Activated CD4-positive, alpha-beta T cell treated with anti-CD3 and anti-CD28 coated beads, Interleukin-2, amount 50 U/mL, for 16 hours (primary cell): ENCODE data around the gene HILPDA.
"Not testable (repeated sequence)": the region's sequence is repeated elsewhere in the genome, so short reads cannot be mapped to it uniquely, and the experiment has no call there.

Experiments used
- DNase-seq: peaks from one replicate; pipeline ENCODE4 v3.0.0-alpha.2; 2020

HILPDA gene

DNA sequence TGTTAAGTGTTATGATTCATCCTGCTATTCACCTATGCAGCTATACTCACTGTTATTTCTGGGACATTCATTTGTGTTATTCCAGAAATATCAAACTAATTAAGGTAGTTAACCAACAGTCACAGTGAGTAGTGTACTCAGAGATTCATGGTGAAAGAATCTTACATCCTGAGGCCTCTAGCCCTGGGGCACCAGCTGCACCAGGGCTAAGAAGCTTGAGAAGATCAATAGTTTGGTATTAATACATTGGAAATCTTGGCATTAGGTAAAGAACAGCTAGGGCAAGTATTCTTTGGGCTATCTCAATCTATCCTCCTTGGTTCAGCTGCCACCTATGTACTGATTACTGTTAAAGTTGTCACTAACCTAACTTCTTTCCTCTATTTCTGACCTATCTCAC lies 11.2 kb downstream of the HILPDA start:
- not testable (repeated sequence) for DNase-seq

DNA sequence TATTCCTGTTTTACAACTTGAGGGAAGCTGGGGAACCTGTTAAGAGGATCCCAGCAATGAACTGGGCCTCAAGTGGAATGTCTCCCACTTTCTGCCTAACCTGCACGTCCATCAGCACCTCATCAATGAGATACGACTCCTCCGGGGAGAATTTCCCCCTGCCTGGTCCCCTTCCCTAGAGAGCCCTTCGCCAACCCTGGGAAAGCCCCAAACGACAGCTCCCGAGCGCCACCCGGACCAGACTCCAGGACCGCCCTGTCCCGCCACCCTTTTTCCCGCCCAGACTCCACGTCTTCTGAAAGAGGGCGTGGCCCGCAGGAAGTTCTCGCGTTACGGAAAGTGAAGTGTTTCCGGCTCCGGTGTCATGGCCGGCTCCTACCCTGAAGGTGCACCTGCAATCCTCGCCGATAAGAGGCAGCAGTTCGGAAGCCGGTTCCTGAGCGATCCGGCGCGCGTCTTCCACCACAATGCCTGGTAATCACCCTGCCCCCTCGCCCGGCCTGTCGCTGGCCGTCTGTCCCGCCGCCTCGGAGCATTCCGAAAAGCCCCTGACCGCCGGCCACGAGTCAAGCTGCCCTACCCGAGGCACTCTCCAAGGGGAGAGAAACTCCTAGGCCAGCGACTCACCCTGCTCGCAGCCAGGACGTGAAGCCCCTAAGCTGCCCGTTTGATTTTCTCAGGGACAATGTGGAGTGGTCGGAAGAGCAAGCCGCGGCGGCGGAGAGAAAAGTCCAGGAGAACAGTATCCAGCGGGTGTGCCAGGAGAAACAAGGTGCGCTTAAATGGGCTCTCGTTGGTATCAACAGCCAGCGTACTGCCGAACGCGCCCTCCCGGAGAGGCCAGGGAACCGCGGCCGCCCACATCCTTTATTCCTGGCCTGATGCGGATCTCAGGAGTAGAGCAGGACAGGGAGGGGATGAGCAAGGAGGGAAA lies 21.0 kb downstream of the HILPDA start, which contains the start of gene METTL2B:
Gene METTL2B, plus strand, starts transcription at position 347 of the 934 bp plus-strand sequence. Its CDS starts 18 bp downstream, at position 365.
- DNase-seq: peak; percentile 97

DNA sequence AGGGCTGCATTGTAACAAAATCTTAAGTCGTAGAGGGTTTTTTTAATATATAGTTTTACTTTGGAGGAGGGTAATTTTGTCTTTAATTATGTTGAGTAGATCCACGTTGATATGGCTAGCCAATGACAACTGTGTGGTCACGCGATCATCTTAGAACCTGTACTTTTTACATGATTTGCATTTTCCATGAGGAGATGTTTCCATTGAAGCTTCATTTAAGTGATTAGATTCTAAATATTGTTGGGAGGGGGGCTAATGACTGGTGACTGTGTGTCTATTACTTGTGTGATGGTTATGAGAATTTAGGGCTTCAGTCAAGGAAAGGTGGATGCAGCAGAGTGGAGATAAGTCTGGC lies 21.6 kb downstream of the HILPDA start:
- DNase-seq: not testable (repeated sequence)

DNA sequence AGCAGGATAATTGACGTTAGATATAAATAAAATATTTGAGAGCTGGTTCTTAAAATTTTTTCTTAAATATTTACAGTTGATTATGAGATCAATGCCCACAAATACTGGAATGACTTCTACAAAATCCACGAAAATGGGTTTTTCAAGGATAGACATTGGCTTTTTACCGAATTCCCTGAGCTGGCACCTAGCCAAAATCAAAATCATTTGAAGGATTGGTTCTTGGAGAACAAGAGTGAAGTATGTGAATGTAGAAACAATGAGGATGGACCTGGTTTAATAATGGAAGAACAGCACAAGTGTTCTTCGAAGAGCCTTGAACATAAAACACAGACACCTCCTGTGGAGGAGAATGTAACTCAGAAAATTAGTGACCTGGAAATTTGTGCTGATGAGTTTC lies 23.4 kb downstream of the HILPDA start:
- DNase-seq: not testable (repeated sequence)

DNA sequence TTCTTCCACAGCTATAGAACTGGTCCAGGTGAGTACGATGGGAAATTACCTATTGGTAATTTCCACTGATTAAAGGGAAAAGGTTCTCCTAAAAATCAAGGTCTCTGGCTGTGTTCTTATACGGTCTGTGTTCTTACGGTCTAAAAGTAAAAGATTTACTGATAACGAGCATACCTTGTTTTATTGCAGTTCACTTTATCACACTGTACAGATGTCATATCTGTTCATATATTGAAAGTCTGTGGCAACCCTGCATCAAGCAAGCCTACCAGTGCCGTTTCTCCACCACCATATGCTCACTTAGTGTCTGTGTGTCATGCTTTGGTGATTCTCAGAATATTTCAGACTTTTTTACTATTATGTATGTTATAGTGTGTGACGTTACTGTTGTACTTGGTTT lies 32.5 kb downstream of the HILPDA start:
- not testable (repeated sequence) for DNase-seq

DNA sequence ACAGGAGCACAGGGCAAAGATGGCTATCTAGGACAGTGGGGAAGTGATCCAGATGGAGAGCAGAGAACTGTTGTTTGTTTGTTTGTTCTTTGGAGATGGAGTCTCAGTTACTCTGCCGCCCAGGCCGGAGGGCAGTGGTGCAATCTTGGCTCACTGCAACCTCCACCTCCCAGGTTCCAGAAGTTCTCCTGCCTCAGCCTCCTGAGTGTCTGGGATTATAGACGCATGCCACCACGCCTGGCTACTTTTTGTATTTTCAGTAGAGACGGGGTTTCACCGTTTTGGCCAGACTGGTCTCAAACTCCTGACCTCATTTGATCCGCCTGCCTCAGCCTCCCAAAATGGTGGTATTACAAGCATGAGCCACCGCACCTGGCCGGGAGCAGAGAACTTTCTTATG lies 41.7 kb downstream of the HILPDA start:
- DNase-seq: no peak

DNA sequence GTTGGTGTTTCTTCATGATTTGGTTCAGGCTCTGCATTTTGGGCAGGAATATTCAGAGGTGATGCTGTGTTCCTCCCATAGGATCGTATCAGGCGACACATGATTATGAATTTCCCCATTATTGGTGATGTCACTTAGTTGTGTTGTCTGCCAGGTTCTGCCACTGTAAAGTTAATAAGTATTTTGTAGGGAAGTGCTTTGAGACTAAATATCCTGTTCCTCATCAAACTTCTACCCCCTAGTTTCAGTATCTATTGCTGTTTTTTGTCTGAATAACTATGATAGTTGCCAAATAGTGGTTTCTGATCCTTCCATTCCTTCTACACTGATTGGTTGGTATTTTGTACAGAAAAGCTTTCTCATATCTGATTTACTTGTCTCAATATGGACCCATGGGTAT lies 49.7 kb downstream of the HILPDA start:
- DNase-seq: not testable (repeated sequence)

DNA sequence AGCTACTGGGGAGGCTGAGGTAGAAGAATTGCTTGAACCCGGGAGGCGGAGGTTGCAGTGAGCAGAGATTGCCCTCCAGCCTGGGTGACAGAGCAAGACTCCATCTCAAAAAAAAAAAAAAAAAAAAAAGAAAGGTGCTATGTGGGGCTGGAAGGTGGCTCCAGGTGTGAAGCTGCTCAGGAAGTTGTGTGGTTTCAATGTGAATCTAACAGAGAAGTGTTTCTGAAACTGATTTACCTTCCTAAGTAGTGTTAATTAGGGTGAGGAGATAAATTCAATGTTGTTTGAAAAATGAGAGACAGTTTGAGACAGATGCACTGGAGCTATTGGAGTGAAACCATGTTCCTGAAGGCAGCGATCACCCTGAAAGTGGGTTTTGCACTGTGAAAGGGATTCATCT lies 51.1 kb downstream of the HILPDA start:
- not testable (repeated sequence) for DNase-seq

DNA sequence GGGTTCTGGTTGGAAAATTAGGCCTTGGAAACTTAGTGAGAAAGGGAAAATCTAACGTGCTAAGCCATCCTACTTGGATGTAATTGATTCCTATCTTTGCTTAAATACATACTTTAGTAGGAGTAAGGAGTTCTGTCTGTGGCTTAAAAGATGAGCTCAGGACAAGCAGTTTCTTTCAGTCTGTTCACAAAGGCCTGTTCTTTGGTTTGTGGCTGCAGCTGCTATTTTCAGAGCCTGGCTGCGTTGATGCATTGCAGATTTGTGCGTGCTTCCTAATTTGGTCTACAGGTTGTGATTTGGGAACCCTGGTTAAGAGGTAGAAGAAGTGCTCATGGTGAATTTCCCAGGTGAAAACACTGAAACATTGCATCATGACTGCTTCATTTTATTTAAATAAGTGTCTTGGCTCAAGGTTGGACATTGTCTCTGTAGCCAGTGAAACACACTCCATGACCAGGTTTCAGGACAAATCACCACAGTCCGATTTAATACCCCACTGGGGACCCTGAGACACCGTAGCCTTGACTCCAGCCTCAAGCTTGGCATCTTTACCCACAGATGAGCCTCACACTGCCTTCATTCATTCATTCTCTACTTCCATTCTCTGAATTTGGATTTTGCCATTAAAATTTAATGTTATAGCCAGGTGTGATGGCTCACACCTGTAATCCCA lies 51.8 kb downstream of the HILPDA start:
- DNase-seq: not testable (repeated sequence)
